GM23248 (cell line): Measurements from ENCODE around the gene TTI1.

Experiments used
- EZH2 ChIP-seq: fragments of 200-600 bp; sonication (generic); IDR thresholded peaks from 2 replicates; pipeline ENCODE4 v1.6.1; 2018; ENCODE audit warnings: antibody characterized with exemption, mild to moderate bottlenecking; ENCODE audit not compliant: insufficient read depth, poor library complexity, severe bottlenecking
- EZH2phosphoT487 ChIP-seq: fragments of 200-600 bp; sonication (generic); IDR thresholded peaks from 2 replicates; pipeline ENCODE4 v1.6.1; 2018; ENCODE audit warnings: antibody characterized with exemption, moderate library complexity, mild to moderate bottlenecking, low read depth; ENCODE audit not compliant: insufficient read depth

- TF ChIP-seq EZH2phosphoT487 (no peak), EZH2 (no peak)
These were observed 95.6 kb downstream of the TTI1 start for GRCh38 chr20:37937686-37938085.
